Endothelial cell of umbilical vein (primary cell): ENCODE measurements around the gene MPP3. TPM values are rescaled to one million over a fixed set of nuclear protein-coding genes. Genes with fewer than 3 reads are reported as not detected.

Source experiments
- BruUV-seq: library from RNA; stranded (reverse); fragments of 400-500 nt; replicated peaks from 2 replicates; lab custom pipeline; 2021; lab: Mats Ljungman, UMichigan
- CTCF ChIA-PET: fragments of 300-600, 350-600 bp; sonication (Branson Sonifier 250); formaldehyde crosslinking; loops from one replicate; lab custom pipeline; 2021; ENCODE audit warnings: antibody characterized with exemption, inconsistent platforms; lab: Charles Lee
- POLR2A ChIA-PET: fragments of 300-600, 350-600 bp; sonication (Branson Sonifier 250); formaldehyde crosslinking; loops from one replicate; lab custom pipeline; 2021; ENCODE audit warnings: antibody characterized with exemption, inconsistent platforms; lab: Charles Lee
- DNase-seq: peaks from one replicate; pipeline ENCODE4 v3.0.0-alpha.2; 2011; ENCODE audit warnings: low read depth, low spot score
- FAIRE-seq: peaks from 2 replicates; lab custom pipeline; 2011; peaks lifted over from hg19 to GRCh38; lab: Jason Lieb, UNC
- H2AFZ ChIP-seq: 2 replicates; pipeline ENCODE4 v1.6.0; 2012; ENCODE audit warnings: low read depth, low read length, control low read depth, inconsistent platforms
- H3K27ac ChIP-seq: 2 replicates; pipeline ENCODE4 v1.5.1; 2011; ENCODE audit warnings: low read depth, mild to moderate bottlenecking, control low read depth, low read length, moderate library complexity; ENCODE audit not compliant: insufficient read depth
- H3K27me3 ChIP-seq, 2 experiments: 2 replicates each; pipeline versions ENCODE4 v1.6.0 to v1.6.1; 2011; ENCODE audit warnings: low read length in 2 of 2, mixed read lengths in 1 of 2; ENCODE audit not compliant: control insufficient read depth in 2 of 2, insufficient read depth in 2 of 2
- H3K36me3 ChIP-seq, 2 experiments: 2 replicates in 1 of 2; 3 replicates in 1 of 2; pipeline ENCODE4 v1.5.1; 2011; ENCODE audit warnings: low read length in 2 of 2, mild to moderate bottlenecking in 1 of 2, moderate library complexity in 1 of 2; ENCODE audit not compliant: control insufficient read depth in 2 of 2, insufficient read depth in 2 of 2; ENCODE audit errors: extremely low read depth in 1 of 2
- H3K4me1 ChIP-seq: 3 replicates; pipeline ENCODE4 v1.5.1; 2011; ENCODE audit warnings: mild to moderate bottlenecking, low read length; ENCODE audit not compliant: control insufficient read depth, insufficient read depth; ENCODE audit errors: extremely low read depth
- H3K4me2 ChIP-seq: 2 replicates; pipeline ENCODE4 v1.6.1; 2011; ENCODE audit warnings: low read length, control low read depth, mixed read lengths; ENCODE audit not compliant: insufficient read depth
- H3K4me3 ChIP-seq, 3 experiments: fragments of 200-600 bp in 1 of 3; sonication (generic), shearing (Covaris generic) in 1 of 3; replicated peaks in 1 of 3; 2 replicates each; pipeline ENCODE4 v1.5.1; 2011 to 2016; ENCODE audit warnings: control low read depth in 3 of 3, low read length in 3 of 3, mild to moderate bottlenecking in 2 of 3, inconsistent platforms in 1 of 3, low read depth in 1 of 3, moderate library complexity in 1 of 3; ENCODE audit not compliant: insufficient read depth in 1 of 3
- H3K79me2 ChIP-seq: 2 replicates; pipeline ENCODE4 v1.6.0; 2012; ENCODE audit warnings: low read length, inconsistent platforms; ENCODE audit not compliant: control insufficient read depth, insufficient read depth
- H3K9ac ChIP-seq: replicated peaks from 2 replicates; pipeline ENCODE3; 2011; ENCODE audit warnings: low read length, control low read depth; ENCODE audit not compliant: insufficient read depth; ENCODE audit errors: extremely low read depth
- H3K9me1 ChIP-seq: replicated peaks from 3 replicates; pipeline ENCODE4 v1.6.0; 2011; ENCODE audit warnings: mild to moderate bottlenecking, low read length; ENCODE audit not compliant: control insufficient read depth, insufficient read depth; ENCODE audit errors: extremely low read depth
- H3K9me3 ChIP-seq: replicated peaks from 2 replicates; pipeline ENCODE4 v1.5.1; 2012; ENCODE audit warnings: low read length, inconsistent platforms; ENCODE audit not compliant: control insufficient read depth, insufficient read depth
- H4K20me1 ChIP-seq: replicated peaks from 2 replicates; pipeline ENCODE3; 2011; ENCODE audit warnings: mild to moderate bottlenecking, low read length; ENCODE audit not compliant: control insufficient read depth, insufficient read depth; ENCODE audit errors: extremely low read depth
- FOS ChIP-seq: IDR thresholded peaks from 2 replicates; pipeline ENCODE4 v1.6.1; 2011; ENCODE audit warnings: mild to moderate bottlenecking, low read length, moderate library complexity, borderline replicate concordance; ENCODE audit not compliant: insufficient read depth
- JUN ChIP-seq: IDR thresholded peaks from 2 replicates; pipeline ENCODE4 v1.6.1; 2011; ENCODE audit warnings: borderline replicate concordance, low read depth; ENCODE audit not compliant: insufficient read length, insufficient read depth
- MYC ChIP-seq: IDR thresholded peaks from one replicate; pipeline ENCODE4 v1.6.1; 2011; ENCODE audit warnings: mild to moderate bottlenecking, low read depth, low read length
- POLR2AphosphoS5 ChIP-seq: IDR thresholded peaks from 2 replicates; pipeline ENCODE4 v1.6.1; 2012; ENCODE audit warnings: low read depth, mild to moderate bottlenecking, control low read depth, low read length, moderate library complexity; ENCODE audit not compliant: insufficient read depth
- dilution Hi-C: fragments of 300-500 bp; cut with MboI; formaldehyde crosslinking; loops from one replicate; pipeline ENCODE4 v1.15.0; 2019; ENCODE audit warnings: low sequenced_read_pairs; ENCODE audit not compliant: extremely low pct_ligation_motif_present
- intact Hi-C: fragments of 100-400 bp; cut with micrococcal nuclease; formaldehyde crosslinking; loops from one replicate; pipeline ENCODE4 v1.10.0; 2022
- polyA plus RNA-seq, 4 experiments: library from polyadenylated mRNA; depleted of rRNA in 3 of 4; stranded (reverse) in 3 of 4; unstranded in 1 of 4; fragments of >200 nt; gene quantifications; 2 replicates each; pipeline versions ENCODE4 v1.2.1 to v1.2.3, GENCODE V29; 2011 to 2012; ENCODE audit warnings: missing spikeins in 1 of 4
- total RNA-seq: library from RNA; stranded (reverse); gene quantifications from 2 replicates; pipeline ENCODE4 v1.2.3, GENCODE V29; 2021
- TF ChIP-seq, protein P1 (sequence below): IDR thresholded peaks from 2 replicates; pipeline ENCODE4 v1.6.1; 2011; ENCODE audit not compliant: insufficient read depth, insufficient read length

The MPP3 gene
- total and polyA plus RNA-seq, 2 donors (not counting 3 experiments of a cell fraction or from before 2014, with no cell fraction given), result 6.1 to 11.3 TPM

DNA sequence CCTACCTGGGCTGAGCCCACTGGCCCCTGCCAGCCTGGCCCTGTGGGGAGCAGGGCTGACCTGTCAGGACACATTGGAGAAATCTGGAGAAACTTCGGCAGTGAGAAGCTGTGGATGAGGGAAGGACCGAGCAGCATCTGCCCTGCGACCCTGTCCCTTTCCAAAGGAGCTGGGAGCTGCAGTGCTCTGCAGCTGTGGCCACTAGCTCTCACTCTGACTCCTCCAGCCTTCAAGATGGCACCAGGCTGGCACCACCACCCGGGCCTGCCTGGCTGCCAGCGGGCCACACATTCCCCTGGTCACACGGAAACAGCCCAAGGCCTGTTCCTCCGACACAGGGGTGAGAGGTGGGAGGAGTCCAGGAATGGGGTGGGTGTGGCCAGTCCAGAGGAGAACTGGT, 44.1 kb upstream of the MPP3 start:
- TF ChIP-seq JUN, result no peak
- TF ChIP-seq, protein P1, sequence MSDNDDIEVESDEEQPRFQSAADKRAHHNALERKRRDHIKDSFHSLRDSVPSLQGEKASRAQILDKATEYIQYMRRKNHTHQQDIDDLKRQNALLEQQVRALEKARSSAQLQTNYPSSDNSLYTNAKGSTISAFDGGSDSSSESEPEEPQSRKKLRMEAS, result no peak
- CTCF ChIA-PET, result interaction anchor here (1.9 to 2.4 kb wide), 4 partner anchors 33 to 291 kb away, joined by 6 to 14 read pairs (median 9); no protein-coding TSS in a partner anchor
- DNase-seq (no peak), FAIRE-seq (no peak)
- H3K27me3 ChIP-seq, result peaks cover 4 to 8% of the 10 kb centered on the region in 2 experiments
- no peak overlapping the region for H3K4me2 ChIP-seq
- H3K9me1 ChIP-seq, result no peaks in the 10 kb centered on the region
- no peak overlapping the region for H3K27ac ChIP-seq
- no peaks in the 10 kb centered on the region for H3K79me2 ChIP-seq
- H3K4me1 ChIP-seq, result no peaks in the 10 kb centered on the region
- H3K9me3 ChIP-seq, result no peaks in the 10 kb centered on the region
- intact Hi-C loops (no loop called here), dilution Hi-C loops (no loop called here)
- no peaks in the 10 kb centered on the region for H4K20me1 ChIP-seq
- H3K36me3 ChIP-seq, result no peaks in the 10 kb centered on the region
- BruUV-seq, result no TSS peak
- no peak overlapping the region for H3K9ac ChIP-seq
- no peak overlapping the region for H3K4me3 ChIP-seq
- no peak overlapping the region for H2AFZ ChIP-seq
- POLR2A ChIA-PET, result interaction anchor here (0.6 kb wide), 1 partner anchor 12 kb away, joined by 5 read pairs; no protein-coding TSS in a partner anchor

DNA sequence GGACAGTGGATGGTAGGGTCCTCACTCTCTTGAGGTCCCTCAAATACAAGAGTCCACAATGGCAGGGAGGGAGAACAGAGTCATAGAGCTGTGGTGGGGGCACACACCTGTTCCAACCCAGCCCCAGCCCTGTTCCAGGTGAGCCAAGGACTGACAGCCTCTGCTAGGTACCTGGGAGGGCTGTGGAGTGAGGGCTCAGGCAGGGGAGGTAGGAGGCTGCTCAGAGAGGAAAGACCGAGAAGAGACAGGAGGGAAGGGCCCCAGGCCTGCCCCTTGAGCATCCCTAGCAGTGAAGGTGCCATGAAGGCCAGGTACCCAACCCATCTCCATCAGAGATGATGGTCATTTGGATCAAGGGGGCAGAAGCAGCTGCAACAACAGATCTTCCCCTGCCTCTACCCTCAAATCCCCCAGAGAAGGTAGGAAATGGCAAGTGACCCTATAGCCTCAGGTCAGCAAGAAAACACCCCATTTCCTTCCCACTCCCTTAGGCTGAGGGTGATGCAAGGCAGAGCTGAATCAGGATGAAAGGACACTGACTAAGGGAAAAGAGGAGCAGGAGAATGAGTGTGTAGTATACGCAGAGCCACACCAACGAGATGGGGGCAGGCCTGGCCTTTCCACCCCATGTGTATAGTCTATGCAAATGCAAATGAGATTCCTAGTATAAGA, 42.7 kb upstream of the MPP3 start:
- Histone ChIP-seq H3K36me3 (no peaks in the 10 kb centered on the region), H3K79me2 (no peaks in the 10 kb centered on the region), H3K9me3 (no peaks in the 10 kb centered on the region), H3K4me2 (no peak overlapping the region), H3K9ac (no peak overlapping the region), H3K27ac (no peak overlapping the region), H2AFZ (no peak overlapping the region), H4K20me1 (no peaks in the 10 kb centered on the region), H3K4me3 (no peak overlapping the region), H3K27me3 (peaks cover 4 to 8% of the 10 kb centered on the region in 2 experiments), H3K4me1 (no peaks in the 10 kb centered on the region), H3K9me1 (no peaks in the 10 kb centered on the region)
- ChIA-PET POLR2A (no interaction called here), CTCF (no interaction called here)
- intact Hi-C loops (no loop called here), dilution Hi-C loops (no loop called here)
- DNase-seq, result no peak
- no peak for FAIRE-seq
- BruUV-seq, result no TSS peak
- no peak for TF ChIP-seq MYC
- TF ChIP-seq JUN, result no peak
- TF ChIP-seq FOS, result no peak
- no peak for TF ChIP-seq POLR2AphosphoS5
